Stimulated activated CD4-positive, alpha-beta T cell treated with anti-CD3 and anti-CD28 coated beads, Interleukin-4, amount 100 ng/mL, for 48 hours (primary cell): Measurements from ENCODE around the gene CTXN1.

Source experiments
- DNase-seq, 2 donors: peaks; one replicate each; pipeline ENCODE4 v3.0.0-alpha.2; 2020; ENCODE audit warnings: low read depth in 2 of 2

The CTXN1 gene

GRCh38 chr19:7914099-7914498 lies 11.8 kb downstream of the CTXN1 start:
- no peak for DNase-seq

GRCh38 chr19:7913652-7914051 lies 12.3 kb downstream of the CTXN1 start:
- no peak for DNase-seq

- DNase-seq = no peak
Measured at GRCh38 chr19:7912697-7913564, 13.0 kb downstream of the CTXN1 start.

- DNase-seq = no peak
Measured at GRCh38 chr19:7912144-7912696, 13.7 kb downstream of the CTXN1 start.

- no peak for DNase-seq
Measured at GRCh38 chr19:7911508-7912143, 14.3 kb downstream of the CTXN1 start.

GRCh38 chr19:7910321-7911161 lies 15.4 kb downstream of the CTXN1 start:
- DNase-seq = no peak

GRCh38 chr19:7909471-7910067 lies 16.4 kb downstream of the CTXN1 start:
- DNase-seq = no peak

GRCh38 chr19:7908742-7909461 lies 17.0 kb downstream of the CTXN1 start:
- no peak for DNase-seq

GRCh38 chr19:7908078-7908699 lies 17.7 kb downstream of the CTXN1 start:
- DNase-seq = no peak

- no peak for DNase-seq
Measured at GRCh38 chr19:7907544-7907943, 18.4 kb downstream of the CTXN1 start.

- no peak for DNase-seq
Measured at GRCh38 chr19:7907122-7907521, 18.8 kb downstream of the CTXN1 start.

- DNase-seq = no peak
Measured at GRCh38 chr19:7905859-7906258, 20.1 kb downstream of the CTXN1 start.

GRCh38 chr19:7905268-7905667 lies 20.7 kb downstream of the CTXN1 start:
- DNase-seq = no peak

- DNase-seq = peak in 1 of 2 donors; percentile 32
Measured at GRCh38 chr19:7904074-7905020, 21.6 kb downstream of the CTXN1 start.

GRCh38 chr19:7903244-7904073 lies 22.5 kb downstream of the CTXN1 start, which contains the start of gene MAP2K7:
Gene MAP2K7 (plus strand): TSS chr19:7903877. CDS start chr19:7903945, 68 bp downstream.
- DNase-seq = peak; percentile 100

- no peak for DNase-seq
Measured at GRCh38 chr19:7902796-7903243, 23.1 kb downstream of the CTXN1 start.

GRCh38 chr19:7901337-7901736 lies 24.6 kb downstream of the CTXN1 start:
- no peak for DNase-seq

GRCh38 chr19:7900931-7901330 lies 25.0 kb downstream of the CTXN1 start:
- no peak for DNase-seq
